Epidermal melanocyte (primary cell): Measurements from ENCODE around the gene LRRC74B.
A peak's percentile ranks its signal among the peaks of the same experiment; 100 is the strongest.
"Not testable (repeated sequence)": the region's sequence is repeated elsewhere in the genome, so short reads cannot be mapped to it uniquely, and the experiment has no call there.

Source experiments
- DNase-seq: peaks from one replicate; pipeline ENCODE4 v3.0.0; 2011; ENCODE audit warnings: low spot score; ENCODE audit not compliant: insufficient read length

The LRRC74B gene, protein sequence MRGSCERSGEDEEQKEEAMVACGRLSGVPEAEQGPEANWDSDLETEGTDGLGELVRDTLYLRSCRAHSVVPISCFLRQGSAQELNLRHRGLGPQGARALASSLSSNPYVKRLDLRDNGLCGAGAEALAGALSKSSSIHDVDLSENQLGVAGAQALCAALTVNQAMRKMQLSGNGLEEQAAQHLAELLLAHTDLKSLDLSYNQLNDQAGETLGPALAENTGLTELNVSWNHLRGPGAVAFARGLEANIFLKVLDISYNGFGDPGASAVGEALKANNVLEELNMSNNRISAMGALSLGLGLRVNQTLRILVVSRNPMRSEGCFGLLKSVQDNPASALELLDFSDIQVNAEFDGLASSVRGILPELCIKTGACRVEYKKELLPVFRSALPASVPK

DNA sequence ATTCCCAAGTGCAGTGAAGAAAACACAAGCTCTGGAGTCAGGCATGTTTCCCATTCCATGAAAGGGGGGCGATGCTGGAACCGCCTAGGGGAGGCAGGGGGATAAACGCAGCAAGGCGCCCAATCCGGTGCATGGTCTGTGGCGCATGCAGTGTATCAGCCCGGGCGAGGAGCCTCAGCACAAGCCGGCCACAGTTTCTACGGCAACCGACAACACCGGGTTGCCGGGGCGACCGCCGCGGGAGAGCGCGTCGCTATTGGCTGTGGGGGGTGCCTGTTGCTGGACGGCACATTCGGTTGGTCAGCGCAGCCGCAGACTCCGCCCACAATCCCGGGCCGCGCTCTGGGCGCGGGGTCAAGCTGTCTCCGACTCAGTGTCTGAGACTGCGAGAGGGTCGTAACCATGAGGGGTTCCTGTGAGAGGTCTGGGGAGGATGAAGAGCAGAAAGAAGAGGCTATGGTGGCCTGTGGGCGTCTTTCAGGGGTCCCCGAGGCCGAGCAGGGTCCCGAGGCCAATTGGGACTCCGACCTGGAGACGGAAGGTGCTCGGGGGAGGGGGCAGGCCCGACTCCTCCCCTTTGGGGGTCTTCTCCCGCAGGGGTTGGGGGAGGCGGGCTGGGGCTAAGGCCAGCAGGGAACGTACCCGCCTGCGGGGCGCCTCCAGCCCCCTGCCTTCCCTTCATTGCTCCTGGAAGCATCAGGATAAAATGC, at the start of gene LRRC74B:
Gene LRRC74B, plus strand, starts transcription at position 362 of the 710 bp plus-strand sequence. Its CDS starts 41 bp downstream, at position 403.
- DNase-seq: peak; percentile 96

DNA sequence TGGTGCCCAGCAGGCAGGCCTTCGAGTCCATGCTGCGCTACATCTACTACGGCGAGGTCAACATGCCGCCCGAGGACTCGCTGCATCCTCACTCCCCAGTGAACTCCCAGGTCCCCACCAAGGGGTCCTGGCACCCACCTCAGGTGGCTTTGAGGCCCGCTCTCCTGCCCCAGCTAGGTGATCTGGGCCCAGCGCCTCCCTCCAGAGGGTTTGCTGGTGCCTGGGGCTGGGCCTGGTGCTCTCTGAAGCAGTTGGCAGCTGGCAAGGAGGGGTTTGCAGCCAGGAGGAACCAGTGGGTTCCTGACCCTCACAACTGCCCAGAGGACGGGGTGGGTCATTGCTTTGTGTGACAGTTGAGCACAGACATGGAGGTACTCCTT, 49.7 kb upstream of the LRRC74B start:
- no peak for DNase-seq

DNA sequence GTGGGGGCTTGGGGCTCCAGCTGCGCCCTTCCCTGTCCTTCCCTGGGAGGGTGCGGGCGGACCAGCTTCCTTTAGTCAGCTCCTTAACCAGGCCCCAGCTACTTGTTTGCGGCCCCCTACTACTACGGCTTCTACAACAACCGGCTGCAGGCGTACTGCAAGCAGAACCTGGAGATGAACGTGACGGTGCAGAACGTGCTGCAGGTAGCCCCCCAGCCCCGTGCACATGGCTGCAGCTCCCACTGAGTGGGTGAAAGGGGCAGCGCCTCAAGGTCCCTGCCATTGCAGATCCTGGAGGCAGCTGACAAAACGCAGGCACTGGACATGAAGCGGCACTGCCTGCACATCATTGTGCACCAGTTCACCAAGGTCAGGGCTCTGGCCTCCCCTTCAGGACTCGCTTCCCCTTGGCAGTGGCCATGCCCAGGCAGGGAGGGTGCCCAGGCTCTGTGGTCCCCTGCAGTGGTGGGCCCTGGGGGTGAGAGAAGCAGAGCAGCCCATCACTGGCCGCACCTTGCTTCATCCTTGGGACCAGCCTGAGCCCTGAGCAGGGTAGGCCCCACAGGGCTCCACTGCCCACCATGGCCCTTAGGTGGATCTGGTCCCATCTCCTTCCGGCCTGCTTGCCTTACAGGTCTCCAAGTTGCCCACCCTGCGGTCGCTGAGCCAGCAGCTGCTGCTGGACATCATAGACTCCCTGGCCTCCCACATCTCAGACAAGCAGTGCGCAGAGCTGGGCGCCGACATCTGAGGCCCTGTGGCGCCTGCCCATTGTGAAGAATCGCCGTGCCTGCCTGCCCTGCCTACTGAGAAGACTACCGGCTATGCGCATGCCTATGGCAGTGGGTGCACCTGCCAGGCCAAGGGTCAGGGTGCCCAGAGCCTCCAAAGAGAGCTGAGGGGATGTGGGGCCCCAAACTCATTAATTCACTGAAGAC, 48.9 kb upstream of the LRRC74B start:
- no peak for DNase-seq

DNA sequence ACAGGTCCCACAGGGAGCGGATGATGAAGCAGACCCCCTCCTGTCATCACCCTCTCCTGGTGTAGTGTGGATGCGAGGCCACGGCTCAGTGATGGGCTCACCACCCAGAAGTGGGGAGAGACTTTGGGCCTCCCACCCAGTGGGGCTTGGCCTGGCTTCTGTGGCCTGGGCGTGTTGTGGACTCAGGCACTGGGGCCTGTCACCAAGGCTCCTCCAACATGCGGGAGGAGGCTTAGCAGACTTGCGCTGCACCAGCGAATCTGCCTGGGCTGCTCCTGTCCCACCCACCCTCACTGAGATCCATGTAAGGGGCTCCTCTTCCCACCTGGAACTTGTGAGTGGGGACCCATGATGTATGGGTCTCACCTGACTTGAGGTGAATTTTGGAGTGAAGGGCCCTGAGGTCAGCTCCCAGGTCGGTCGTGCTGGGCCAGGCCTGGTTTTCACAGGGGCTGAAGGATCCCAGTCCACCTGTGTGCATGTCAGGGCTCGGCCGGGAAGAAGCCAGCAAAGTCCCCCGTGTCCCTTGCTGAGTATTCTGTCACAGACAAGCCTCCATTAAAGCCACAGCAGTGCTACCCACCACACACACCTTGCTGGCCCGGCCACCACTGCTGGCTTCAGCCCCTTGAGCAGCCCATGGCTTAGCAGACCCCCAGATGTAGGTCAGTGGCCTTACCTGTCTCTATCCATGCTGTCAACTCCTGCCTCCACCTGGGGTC, 48.0 kb upstream of the LRRC74B start:
- no peak for DNase-seq

DNA sequence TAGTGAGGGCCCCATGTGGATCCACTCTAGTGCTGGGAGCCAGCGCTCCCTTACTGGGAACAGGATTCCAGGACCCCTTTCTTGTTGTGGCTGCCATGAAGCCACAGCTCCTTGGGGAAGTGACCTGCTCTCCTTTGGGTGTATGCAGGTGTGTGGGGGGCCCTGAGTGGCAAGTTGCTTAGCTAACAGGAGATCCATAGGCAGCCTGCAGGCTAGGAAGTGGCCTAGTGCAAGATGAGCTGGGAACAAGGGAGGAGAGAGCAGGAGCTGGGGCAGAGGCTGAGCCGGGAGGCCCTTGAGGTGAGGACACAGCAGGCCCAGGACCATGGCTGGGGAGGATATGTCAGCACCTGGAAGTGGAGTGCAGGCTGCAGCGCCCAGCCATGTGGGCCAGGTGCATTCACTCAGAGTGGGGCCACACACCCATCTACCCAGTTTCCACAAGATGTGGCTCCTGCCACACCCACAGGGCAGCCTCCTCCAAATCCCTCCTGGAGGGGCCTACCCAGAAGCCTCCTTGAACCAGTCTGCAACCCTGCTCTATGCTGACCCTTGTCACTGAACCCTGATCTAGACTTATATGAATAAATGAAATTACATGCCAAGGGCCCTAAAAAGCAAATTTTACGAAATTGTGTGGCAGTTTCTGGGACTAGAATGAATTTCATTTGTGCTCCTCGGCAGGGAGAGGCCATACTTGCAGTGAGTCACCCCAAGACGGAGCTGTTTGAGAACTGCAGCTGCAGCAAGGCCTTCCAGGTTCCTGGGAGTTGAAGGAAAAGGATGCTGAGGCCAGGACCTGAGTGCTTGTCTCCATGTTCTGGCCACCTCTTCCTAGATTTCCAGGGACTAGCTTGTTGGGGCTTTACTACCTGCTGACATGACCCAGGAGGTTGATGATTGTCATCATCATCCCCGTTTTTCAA, 47.1 kb upstream of the LRRC74B start:
- no peak for DNase-seq

DNA sequence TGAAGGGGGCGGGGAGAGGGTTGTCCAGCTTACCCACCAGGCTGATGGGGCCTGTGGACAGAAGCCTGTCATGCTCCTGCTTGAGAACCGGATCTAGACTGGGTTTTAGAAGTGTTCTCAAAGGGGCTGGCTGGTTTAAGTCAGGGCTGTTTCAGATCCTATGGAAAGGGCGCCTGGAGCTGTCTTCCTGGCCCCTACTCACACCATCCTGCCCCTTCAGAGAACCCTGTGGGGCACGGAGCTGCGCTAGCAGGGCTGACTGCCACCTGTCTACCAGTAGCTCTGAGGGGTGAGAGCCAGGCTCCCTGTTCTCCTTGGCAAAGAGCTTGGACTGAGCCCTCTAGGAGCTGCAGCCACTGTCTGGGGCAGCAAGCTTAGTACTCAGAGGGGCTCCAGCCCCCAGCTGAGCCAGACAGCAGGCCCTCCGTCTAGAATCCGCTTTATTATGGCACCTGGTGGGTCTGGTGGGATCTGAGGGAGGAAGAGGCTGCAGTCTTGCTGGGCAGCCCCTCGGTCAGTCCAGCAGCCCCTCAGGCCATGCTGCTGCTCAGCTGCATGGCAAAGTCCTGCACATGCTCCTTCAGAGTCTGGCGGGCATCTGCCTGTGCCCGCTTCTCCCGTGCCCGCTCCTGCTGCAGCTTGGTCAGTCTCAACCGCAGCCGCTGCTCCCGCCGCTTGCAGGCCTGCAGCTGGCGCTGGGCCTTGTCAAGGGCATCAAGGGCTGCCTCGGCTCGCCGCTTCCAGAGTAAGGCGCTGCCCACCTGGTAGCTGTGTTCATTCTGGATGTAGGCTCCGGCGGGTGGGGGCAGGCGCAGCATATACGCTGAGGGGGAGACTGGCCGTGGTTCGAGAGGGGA, 46.2 kb upstream of the LRRC74B start:
- DNase-seq: no peak

DNA sequence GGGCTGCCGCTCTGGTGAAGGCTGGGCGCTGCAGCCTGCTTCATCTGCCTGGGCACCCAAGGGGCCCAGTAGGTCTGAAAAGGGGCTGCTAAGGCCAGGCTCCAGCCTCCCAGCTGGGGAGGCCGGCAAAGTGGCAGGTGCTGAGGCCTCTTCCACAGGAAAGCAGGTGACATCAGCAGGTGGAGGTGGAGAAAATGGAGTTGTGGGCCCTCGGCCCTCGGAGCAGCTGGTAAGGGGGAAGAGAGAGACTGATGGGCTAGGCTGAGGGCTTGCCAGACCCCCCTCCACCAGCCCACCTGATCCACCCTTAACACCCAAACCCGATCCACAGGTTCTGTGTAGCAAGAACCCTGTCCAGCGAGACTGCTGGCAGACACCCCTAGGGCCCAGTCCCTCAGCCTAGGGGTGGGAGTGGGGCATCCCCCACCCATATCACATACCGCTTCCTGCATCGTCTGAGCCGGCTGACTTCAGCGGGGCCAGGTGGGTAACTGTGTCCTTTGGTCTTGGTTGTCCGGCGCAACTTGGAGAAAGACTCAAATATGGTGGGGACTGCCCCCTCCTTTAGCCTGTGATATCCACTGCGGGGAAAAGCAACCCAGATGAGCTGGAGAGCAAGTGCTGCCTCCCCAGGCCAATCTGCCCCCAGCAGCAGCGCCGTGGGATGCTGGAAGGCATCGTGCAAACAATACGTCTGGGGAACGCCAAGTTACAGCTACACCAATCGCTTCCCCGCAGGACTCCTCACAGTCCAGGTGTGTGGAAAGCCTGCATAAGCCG, 45.3 kb upstream of the LRRC74B start:
- DNase-seq: no peak

DNA sequence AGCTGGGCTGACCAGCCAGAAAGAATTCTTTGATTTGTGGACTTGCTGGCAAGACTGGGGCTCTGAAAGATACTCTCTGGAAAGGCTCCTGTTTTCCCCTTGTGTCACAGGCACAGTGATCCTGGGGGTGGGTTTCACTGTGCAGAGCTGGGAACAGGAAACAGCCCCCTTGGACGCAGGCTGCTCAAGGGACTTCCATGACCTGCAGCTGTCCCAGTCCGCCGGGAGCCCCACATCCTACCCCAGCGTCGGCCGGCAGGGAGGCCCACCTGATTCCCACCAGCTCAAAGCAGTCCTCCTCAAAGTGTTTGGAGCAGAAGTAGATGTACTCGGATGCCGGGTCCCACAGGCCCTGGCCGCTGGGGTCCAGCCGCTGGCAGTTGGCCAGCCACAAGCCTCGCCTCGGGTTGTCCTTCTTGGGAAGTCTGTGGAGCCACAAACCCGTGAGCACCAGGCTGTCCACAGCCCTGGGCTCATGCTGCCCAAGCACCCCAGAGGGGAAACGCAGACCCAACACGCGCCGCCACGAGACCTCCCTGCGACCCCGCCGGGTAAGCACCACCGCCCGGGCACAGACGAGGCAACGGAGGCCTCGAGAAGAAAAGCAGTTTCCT, 44.7 kb upstream of the LRRC74B start:
- no peak for DNase-seq

DNA sequence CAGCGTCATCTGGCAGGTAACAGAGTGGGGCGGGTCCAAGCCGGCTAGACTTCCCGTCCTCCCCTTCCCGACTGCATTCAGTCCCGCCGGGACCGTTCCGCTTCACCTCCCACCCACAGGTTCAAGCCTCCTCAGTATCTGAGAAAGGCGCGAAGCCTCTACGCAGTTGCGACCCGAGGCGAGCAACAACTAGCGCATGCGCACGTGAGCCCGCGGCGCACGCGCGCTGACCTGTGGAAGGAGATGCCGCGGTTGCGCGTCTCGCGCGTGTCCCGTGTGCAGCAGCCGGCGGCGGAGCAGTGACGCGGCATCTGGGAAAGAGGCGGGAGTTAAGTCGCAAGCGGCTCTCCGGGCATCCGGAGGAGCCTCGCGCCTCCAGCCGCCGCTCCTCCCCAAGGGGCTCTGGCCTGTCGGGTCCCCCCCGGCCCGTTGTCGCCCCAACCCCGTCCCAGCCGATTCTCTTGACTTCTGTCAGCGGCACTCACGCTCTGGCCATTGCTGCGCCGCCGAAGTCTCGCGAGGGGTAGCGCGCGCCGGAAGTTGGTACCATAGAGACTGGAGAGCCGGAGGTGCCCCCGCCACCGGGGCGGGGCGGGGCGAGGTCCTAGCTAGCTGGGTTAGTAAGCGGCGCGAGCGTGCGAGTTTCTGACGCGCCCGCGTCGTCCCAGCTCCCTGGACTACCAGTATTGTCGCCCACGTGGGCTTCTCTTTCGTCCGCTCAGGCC, 44.0 kb upstream of the LRRC74B start, which contains the start of gene THAP7:
Gene THAP7, minus strand, starts transcription at position 518 of the 725 bp plus-strand sequence. Its CDS starts 207 bp downstream, at position 311.
- DNase-seq: peak; percentile 79

DNA sequence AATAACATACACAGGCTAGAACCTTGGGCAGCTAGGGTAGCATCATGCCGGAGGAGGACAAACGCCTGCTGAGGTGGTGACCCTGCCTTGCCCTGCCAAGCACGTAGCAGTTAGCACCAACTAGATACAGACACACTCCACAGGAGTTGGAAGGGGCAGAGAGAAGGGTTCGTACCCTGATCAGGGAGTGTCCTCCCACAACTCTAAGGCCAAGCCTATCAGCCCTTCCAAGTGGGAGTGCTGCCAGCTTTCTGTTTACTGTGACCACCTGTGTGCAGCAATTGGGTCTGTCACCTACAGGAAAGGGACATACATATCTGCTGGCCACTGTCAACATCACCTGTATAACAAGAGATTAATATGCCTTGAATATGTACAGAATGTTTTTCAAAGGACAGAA, 42.0 kb upstream of the LRRC74B start:
- no peak for DNase-seq

DNA sequence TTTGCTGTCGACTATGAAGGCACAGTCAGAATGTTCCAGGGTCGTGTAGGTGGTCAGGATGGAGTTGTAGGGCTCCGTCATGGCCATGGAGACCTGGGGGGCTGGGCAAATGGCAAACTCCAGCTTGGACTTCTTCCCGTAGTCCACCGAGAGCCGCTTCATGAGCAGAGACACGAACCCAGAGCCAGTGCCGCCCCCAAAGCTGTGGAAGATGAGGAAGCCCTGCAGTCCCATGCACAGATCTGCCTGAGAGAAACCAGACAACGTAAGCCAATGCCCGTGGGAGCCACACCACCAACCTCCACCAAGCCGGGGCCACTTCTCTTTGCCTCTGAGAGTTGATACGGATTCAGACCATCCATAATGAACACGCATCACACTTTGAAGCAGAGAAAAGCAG, 36.5 kb upstream of the LRRC74B start:
- not testable (repeated sequence) for DNase-seq

DNA sequence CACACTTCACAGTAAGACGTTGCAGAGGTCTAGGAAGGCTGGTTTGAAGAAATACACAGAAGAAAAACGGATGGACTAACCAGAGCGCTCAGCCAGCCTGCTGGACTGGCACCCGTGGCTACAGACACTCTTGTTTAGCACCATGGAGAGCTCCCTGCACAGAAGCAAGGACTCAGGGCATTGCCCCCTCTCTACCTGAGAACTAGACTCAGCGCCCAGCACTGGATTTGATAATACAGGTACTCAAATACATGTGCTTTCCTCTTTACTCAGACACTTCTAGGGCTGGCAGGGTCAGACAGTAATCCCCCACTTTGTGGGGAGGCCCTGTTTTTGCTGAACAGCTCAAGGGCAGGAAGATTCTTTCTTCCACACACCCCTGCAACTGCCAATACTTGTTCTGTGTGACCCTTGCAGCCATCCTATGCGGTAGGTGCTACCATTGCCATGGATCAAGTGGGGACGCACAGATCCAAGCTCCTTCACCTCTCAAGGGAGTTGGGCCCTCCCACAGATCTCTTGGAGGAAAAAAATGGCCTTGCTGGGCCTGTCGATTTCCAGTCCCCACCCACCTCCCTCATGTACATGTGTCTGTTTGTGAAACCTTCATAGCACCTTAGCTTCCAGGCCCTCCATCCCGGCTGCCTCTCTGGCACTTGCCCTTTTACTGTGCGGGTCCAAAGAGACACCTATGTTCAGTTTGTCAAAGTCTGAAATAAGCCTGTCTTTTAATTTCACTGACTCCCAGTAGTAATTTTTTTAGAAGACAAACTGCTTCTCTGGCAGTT, 35.9 kb upstream of the LRRC74B start:
- no peak for DNase-seq

DNA sequence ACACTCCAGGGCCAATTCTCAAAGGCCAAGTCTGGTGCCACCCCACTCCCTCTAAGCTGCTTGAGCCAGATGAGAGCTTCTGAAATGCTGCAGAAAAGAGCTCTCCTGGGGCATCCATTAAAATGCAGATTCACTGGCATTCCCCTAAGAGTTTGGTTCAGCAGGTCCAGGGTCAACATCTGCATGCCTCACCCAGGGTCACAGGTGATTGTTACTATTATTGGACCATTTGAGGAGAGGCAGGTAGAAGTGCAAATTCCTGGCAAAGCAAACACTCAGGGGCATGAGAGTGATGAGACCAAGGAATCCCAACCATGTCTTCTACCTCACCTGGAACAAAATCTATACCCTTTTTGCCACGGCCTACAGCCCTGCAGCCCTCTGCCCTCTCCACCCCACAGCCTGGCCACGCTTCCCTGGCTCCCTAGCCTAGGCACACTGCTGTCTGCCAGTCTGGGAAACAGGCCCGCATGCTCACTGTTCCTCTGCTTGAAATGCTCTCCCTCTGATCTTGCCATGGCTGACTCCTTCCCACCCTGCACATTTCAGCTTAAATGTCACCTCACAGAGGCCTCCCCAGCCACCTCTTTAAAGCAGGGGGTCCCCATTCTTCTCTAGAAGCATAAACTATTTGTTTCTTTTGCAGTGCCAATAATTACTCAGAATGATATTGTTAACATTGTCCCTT, 35.2 kb upstream of the LRRC74B start:
- no peak for DNase-seq

DNA sequence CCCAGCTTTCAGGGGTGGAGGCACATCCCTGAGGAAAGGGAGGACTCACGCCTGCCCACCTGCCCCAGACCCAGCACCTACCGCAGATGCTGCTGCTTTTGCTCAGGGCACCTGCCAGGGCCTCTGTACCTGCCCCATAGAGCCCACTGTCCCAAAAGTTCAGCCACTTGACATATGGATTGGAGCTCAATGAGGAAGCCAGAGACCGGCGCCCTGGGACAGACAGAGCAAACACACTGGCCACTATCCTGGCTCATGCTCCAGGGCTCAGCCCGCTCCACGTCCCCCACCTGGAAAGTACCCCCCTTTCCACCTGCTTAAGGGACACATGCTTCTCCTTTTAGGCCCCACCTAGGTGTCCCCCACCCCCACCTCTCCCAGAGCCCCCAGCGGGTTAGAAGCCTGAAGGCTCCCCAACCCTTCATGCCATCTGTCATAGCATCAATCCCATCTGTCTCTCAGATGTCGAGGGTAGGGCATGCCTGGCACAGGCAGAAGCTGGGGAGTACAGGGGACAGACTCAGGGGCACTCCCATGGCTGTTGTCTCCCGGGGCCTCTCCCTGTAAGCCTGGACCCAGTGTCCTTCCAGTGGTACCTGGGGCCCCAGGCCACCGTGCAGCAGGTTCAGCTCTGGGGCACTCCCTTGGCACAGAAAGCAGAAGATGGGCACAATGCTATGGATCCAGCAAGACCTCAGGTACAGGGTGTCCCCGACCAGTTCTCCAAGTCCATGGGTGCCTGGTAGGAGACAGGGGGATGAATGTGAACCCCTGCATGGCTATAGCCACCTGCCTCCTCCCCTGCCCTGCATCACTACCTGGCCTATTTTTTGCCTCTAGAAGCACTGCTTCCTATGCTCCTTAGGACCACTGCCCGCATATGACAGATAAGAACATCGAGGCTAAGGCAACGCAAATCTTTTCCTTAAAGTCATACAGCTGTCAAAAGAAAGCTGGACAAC, 33.0 kb upstream of the LRRC74B start:
- DNase-seq: no peak
